Fibroblast of lung (primary cell): ENCODE data around the gene CTNND2.

Experiments used
- EZH2 ChIP-seq: IDR thresholded peaks from 2 replicates; pipeline ENCODE4 v1.5.1; 2012; ENCODE audit warnings: low read length, control low read depth, mild to moderate bottlenecking; ENCODE audit errors: missing control alignments
- TF ChIP-seq, protein P1 (sequence below), 2 donors: IDR thresholded peaks in 1 of 2; conservative IDR thresholded peaks in 1 of 2; 1 replicate in 1 of 2; 2 replicates in 1 of 2; pipeline ENCODE4 v1.5.1; 2011 to 2012; ENCODE audit warnings: low read length in 2 of 2, control low read depth in 1 of 2, inconsistent platforms in 1 of 2, low read depth in 1 of 2, mild to moderate bottlenecking in 1 of 2

DNA sequence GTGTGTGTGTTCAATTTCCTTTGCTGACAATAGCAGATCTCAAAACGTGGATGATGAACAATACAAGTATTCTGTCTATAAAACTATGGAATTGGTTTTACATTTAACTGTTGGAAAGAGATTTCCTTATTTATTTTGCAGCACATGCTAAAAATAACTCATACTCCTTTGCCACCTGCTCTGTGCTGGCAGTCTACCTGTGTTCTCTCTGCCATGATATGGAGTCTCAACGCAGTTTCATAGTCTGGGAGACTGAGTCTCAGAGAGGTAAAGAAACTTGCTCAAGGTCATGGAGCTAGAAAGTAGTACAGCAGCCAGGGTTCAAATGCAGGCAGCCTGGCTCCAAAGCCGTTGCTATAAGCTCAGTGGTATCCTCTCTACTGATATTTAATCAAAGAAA lies 677.2 kb downstream of the CTNND2 start:
- TF ChIP-seq, protein P1, sequence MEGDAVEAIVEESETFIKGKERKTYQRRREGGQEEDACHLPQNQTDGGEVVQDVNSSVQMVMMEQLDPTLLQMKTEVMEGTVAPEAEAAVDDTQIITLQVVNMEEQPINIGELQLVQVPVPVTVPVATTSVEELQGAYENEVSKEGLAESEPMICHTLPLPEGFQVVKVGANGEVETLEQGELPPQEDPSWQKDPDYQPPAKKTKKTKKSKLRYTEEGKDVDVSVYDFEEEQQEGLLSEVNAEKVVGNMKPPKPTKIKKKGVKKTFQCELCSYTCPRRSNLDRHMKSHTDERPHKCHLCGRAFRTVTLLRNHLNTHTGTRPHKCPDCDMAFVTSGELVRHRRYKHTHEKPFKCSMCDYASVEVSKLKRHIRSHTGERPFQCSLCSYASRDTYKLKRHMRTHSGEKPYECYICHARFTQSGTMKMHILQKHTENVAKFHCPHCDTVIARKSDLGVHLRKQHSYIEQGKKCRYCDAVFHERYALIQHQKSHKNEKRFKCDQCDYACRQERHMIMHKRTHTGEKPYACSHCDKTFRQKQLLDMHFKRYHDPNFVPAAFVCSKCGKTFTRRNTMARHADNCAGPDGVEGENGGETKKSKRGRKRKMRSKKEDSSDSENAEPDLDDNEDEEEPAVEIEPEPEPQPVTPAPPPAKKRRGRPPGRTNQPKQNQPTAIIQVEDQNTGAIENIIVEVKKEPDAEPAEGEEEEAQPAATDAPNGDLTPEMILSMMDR (conservative IDR thresholded peaks at IDR 0.05 in 1 of 2, IDR thresholded peaks at IDR 0.05 in 1 of 2; ENCODE audit: low read depth in 1 of 2, low read length in 2 of 2) = no peak
- no peak for TF ChIP-seq EZH2
